OCI-LY7 (cell line): Measurements from ENCODE around the gene C9.

Experiments
- EZH2phosphoT487 ChIP-seq: fragments of 200-600 bp; sonication (generic); IDR thresholded peaks from 2 replicates; pipeline ENCODE4 v1.6.1; 2018; ENCODE audit warnings: low read depth, borderline replicate concordance, mild to moderate bottlenecking, mixed run types, antibody characterized with exemption, low read length, moderate library complexity, mixed read lengths
- TF ChIP-seq, protein P1 (sequence below): fragments of 200-600 bp; sonication (generic); conservative IDR thresholded peaks from 2 replicates; pipeline ENCODE4 v1.5.1; 2014; ENCODE audit warnings: mild to moderate bottlenecking, antibody characterized with exemption, low read length, moderate library complexity, mixed read lengths

DNA sequence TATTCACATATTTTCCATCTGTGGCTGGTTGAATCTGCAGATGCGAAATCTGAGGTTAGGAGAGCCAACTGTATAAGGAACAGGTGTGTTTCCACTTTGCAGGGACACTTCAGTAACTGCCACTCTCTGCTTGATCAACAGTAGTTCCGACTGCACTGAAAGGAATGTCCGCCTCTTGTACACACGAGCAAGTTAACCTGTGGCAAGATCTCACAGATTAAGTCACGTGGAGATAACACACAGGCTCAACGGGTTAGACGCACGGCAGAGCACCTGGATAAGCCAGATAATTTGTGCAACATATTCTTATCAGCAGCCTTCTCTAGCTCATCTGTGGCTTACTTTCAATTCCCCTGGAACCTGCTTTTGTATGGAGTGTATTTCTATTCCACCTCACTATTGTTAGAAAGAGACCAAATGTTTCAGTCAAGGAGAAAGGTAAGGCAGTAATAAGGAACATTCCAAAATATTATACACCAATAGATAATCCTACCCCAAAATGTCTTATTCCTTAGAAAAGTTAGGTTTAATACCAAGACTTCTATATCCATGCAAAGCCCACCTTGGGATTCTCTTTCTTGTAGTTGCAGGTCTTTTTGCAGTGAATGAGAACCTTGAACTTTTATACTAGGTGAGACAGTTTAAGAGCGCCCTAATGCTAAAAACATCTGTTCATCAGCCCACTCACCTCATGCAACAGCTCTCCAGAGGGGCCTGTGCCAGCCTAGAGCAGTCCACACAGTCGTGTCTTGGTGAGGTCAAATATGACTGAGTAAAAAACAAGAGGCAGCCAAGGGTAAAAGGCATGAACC lies 6.5 kb upstream of the C9 start:
- TF ChIP-seq EZH2phosphoT487 = no peak
- TF ChIP-seq, protein P1, sequence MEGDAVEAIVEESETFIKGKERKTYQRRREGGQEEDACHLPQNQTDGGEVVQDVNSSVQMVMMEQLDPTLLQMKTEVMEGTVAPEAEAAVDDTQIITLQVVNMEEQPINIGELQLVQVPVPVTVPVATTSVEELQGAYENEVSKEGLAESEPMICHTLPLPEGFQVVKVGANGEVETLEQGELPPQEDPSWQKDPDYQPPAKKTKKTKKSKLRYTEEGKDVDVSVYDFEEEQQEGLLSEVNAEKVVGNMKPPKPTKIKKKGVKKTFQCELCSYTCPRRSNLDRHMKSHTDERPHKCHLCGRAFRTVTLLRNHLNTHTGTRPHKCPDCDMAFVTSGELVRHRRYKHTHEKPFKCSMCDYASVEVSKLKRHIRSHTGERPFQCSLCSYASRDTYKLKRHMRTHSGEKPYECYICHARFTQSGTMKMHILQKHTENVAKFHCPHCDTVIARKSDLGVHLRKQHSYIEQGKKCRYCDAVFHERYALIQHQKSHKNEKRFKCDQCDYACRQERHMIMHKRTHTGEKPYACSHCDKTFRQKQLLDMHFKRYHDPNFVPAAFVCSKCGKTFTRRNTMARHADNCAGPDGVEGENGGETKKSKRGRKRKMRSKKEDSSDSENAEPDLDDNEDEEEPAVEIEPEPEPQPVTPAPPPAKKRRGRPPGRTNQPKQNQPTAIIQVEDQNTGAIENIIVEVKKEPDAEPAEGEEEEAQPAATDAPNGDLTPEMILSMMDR = no peak
